Astrocyte of the cerebellum (primary cell): ENCODE data around the gene RALGAPA2.
"Not testable (repeated sequence)": the region's sequence is repeated elsewhere in the genome, so short reads cannot be mapped to it uniquely, and the experiment has no call there.

Experiments
- DNase-seq: peaks from one replicate; pipeline ENCODE4 v3.0.0-alpha.2; 2011; ENCODE audit warnings: low read depth
- H3K4me3 ChIP-seq: 2 replicates; pipeline ENCODE4 v1.5.1; 2011; ENCODE audit warnings: mild to moderate bottlenecking, low read depth, low read length, moderate library complexity
- CTCF ChIP-seq: IDR thresholded peaks from 2 replicates; pipeline ENCODE4 v1.5.1; 2012; ENCODE audit warnings: low read length, low read depth, moderate library complexity, mild to moderate bottlenecking; ENCODE audit errors: missing control alignments
- in situ Hi-C: cut with HindIII; loops from 2 replicates; pipeline ENCODE4 v1.10.0; 2017; ENCODE audit warnings: low sequenced_read_pairs

RALGAPA2 gene

GRCh38 chr20:20362774-20363433 lies 349.5 kb downstream of the RALGAPA2 start:
- no peak for DNase-seq
- in situ Hi-C loops, result loop anchor here (25.0 kb wide), 1 partner anchor 199 kb away; no protein-coding TSS in a partner anchor
- TF ChIP-seq CTCF, result no peak
- no peak overlapping the region for H3K4me3 ChIP-seq

- H3K4me3 ChIP-seq, result no peak overlapping the region
- in situ Hi-C loops, result loop anchor here (25.0 kb wide), 1 partner anchor 202 kb away; no protein-coding TSS in a partner anchor
- peak; percentile 94 for TF ChIP-seq CTCF
- DNase-seq, result peak; percentile 33
Observed at GRCh38 chr20:20360464-20360863, 352.0 kb downstream of the RALGAPA2 start.

- no peak for DNase-seq
- H3K4me3 ChIP-seq, result no peak overlapping the region
- TF ChIP-seq CTCF, result no peak
- in situ Hi-C loops, result loop anchor here (25.0 kb wide), 1 partner anchor 203 kb away; no protein-coding TSS in a partner anchor
Observed at GRCh38 chr20:20359628-20360027, 352.8 kb downstream of the RALGAPA2 start.

GRCh38 chr20:20358801-20359200 lies 353.6 kb downstream of the RALGAPA2 start:
- no peak for DNase-seq
- H3K4me3 ChIP-seq, result no peak overlapping the region
- in situ Hi-C loops, result loop anchor here (25.0 kb wide), 1 partner anchor 204 kb away; no protein-coding TSS in a partner anchor
- no peak for TF ChIP-seq CTCF

GRCh38 chr20:20355503-20355902 lies 356.9 kb downstream of the RALGAPA2 start:
- in situ Hi-C loops, result loop anchor here (25.0 kb wide), 1 partner anchor 207 kb away; no protein-coding TSS in a partner anchor
- DNase-seq, H3K4me3 ChIP-seq: not testable (repeated sequence)

GRCh38 chr20:20353576-20353975 lies 358.9 kb downstream of the RALGAPA2 start:
- in situ Hi-C loops, result loop anchor here (25.0 kb wide), 1 partner anchor 209 kb away; no protein-coding TSS in a partner anchor
- DNase-seq, result no peak
- TF ChIP-seq CTCF, result no peak
- no peak overlapping the region for H3K4me3 ChIP-seq

GRCh38 chr20:20344476-20344875 lies 368.0 kb downstream of the RALGAPA2 start:
- no peak overlapping the region for H3K4me3 ChIP-seq
- no peak for DNase-seq
- TF ChIP-seq CTCF, result no peak
- in situ Hi-C loops, result no loop called here
